ENCODE results near the gene ITPR2. TPM values are rescaled to one million over a fixed set of nuclear protein-coding genes. Genes with fewer than 3 reads are reported as not detected.

The ITPR2 gene
- total RNA-seq, 1 experiment from 2014 or later: 14.3 TPM

DNA sequence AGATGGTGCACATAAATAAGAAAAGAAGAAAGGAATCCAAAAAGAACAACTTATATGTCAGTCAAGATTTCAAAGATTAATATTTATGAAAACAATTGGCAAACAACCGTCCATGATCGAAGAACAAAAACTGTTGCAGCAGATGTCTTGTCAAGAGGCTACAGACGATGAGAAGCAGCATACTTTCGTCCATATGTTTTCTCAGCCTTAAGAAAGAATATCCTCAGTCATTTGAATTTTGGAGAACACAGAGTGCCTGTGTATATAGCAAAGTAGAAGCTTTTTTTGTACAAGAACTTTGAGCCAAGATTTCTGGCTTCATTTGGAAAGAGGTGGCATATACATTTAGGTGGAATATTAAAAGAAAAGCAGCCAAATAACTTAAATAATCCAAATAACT lies 297.2 kb downstream of the ITPR2 start:
- no peak overlapping the region for H3K27ac Mint-ChIP-seq (ENCODE audit: low read depth, unreplicated experiment)
- BruUV-seq (replicated peaks): no TSS peak
- H3K27me3 Mint-ChIP-seq (ENCODE audit: insufficient read depth, unreplicated experiment): no peaks in the 10 kb centered on the region
- H3K36me3 Mint-ChIP-seq (ENCODE audit: insufficient read depth, unreplicated experiment): no peaks in the 10 kb centered on the region
- TF ChIP-seq, protein P1, sequence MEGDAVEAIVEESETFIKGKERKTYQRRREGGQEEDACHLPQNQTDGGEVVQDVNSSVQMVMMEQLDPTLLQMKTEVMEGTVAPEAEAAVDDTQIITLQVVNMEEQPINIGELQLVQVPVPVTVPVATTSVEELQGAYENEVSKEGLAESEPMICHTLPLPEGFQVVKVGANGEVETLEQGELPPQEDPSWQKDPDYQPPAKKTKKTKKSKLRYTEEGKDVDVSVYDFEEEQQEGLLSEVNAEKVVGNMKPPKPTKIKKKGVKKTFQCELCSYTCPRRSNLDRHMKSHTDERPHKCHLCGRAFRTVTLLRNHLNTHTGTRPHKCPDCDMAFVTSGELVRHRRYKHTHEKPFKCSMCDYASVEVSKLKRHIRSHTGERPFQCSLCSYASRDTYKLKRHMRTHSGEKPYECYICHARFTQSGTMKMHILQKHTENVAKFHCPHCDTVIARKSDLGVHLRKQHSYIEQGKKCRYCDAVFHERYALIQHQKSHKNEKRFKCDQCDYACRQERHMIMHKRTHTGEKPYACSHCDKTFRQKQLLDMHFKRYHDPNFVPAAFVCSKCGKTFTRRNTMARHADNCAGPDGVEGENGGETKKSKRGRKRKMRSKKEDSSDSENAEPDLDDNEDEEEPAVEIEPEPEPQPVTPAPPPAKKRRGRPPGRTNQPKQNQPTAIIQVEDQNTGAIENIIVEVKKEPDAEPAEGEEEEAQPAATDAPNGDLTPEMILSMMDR (IDR thresholded peaks at IDR 0.05; ENCODE audit: unreplicated experiment): no peak
- H3K4me3 Mint-ChIP-seq (ENCODE audit: unreplicated experiment): no peak overlapping the region
- H3K4me1 Mint-ChIP-seq (ENCODE audit: insufficient read depth, unreplicated experiment): no peaks in the 10 kb centered on the region
- no peaks in the 10 kb centered on the region for H3K9me3 Mint-ChIP-seq (ENCODE audit: unreplicated experiment)
- ChIA-PET CTCF (interaction anchor here (1.2 kb wide), 1 partner anchor 134 kb away, joined by 4 read pairs; no protein-coding TSS in a partner anchor), POLR2A (interaction anchor here (0.7 to 0.9 kb wide), 4 partner anchors 12 to 481 kb away, joined by 3 to 4 read pairs (median 3); no protein-coding TSS in a partner anchor)
- DNase-seq (ENCODE audit: unreplicated experiment): no peak
- intact Hi-C loops (cut with micrococcal nuclease): no loop called here

DNA sequence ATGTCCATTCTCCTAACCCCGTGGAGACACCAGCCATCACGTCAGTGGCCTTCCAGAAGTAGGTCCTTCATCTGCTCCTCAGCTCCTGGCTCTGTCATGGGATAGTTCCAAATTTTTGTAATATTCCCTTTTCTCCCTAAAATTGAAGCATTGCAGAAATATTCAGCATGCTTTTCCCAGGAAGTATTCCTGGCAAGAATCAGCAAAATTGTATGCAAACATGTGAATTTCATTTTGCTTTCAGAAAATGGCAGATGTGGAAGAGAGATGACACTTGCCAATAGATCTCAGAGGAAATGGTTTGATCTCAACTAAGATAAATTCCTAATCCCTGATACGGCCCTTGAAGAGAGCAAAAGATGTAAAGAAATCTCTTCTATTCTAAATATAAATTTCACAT lies 298.9 kb downstream of the ITPR2 start:
- ChIA-PET POLR2A (no interaction called here), CTCF (no interaction called here)
- TF ChIP-seq, protein P1 (IDR thresholded peaks at IDR 0.05; ENCODE audit: unreplicated experiment): no peak
- intact Hi-C loops (cut with micrococcal nuclease): no loop called here
- Mint-ChIP-seq H3K9me3 (ENCODE audit: unreplicated experiment) (no peaks in the 10 kb centered on the region), H3K27me3 (ENCODE audit: insufficient read depth, unreplicated experiment) (no peaks in the 10 kb centered on the region), H3K4me1 (ENCODE audit: insufficient read depth, unreplicated experiment) (no peaks in the 10 kb centered on the region), H3K36me3 (ENCODE audit: insufficient read depth, unreplicated experiment) (no peaks in the 10 kb centered on the region), H3K27ac (ENCODE audit: low read depth, unreplicated experiment) (no peak overlapping the region), H3K4me3 (ENCODE audit: unreplicated experiment) (no peak overlapping the region)
- no TSS peak for BruUV-seq (replicated peaks)
- DNase-seq (ENCODE audit: unreplicated experiment): no peak

DNA sequence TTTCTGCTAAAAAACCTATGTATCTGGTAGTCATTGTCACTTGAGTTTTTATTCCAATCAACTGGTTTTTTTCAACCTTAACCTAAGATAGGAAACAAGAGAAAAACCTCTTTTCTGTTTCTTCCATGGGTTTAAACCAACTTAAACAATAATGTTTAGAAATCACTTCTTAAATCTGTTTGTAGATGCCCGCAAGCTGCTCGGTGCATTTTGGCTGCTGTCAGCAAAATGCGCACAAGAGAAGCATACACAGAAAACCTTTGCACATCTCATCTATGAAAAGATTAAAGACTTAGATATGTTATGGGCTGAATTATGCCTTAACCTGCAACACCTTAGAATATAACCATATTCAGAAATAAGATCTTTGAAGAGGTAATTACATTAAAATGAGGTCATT lies 299.8 kb downstream of the ITPR2 start:
- H3K4me3 Mint-ChIP-seq (ENCODE audit: unreplicated experiment): no peak overlapping the region
- BruUV-seq (replicated peaks): no TSS peak
- ChIA-PET CTCF (interaction anchor here (0.7 kb wide), 1 partner anchor 438 kb away, joined by 3 read pairs; no protein-coding TSS in a partner anchor), POLR2A (interaction anchor here (0.7 kb wide), 1 partner anchor 38 kb away, joined by 3 read pairs; no protein-coding TSS in a partner anchor)
- intact Hi-C loops (cut with micrococcal nuclease): no loop called here
- no peaks in the 10 kb centered on the region for H3K4me1 Mint-ChIP-seq (ENCODE audit: insufficient read depth, unreplicated experiment)
- no peak overlapping the region for H3K27ac Mint-ChIP-seq (ENCODE audit: low read depth, unreplicated experiment)
- no peak for DNase-seq (ENCODE audit: unreplicated experiment)
- no peaks in the 10 kb centered on the region for H3K27me3 Mint-ChIP-seq (ENCODE audit: insufficient read depth, unreplicated experiment)
- H3K9me3 Mint-ChIP-seq (ENCODE audit: unreplicated experiment): no peaks in the 10 kb centered on the region
- TF ChIP-seq, protein P1 (IDR thresholded peaks at IDR 0.05; ENCODE audit: unreplicated experiment): no peak
- H3K36me3 Mint-ChIP-seq (ENCODE audit: insufficient read depth, unreplicated experiment): no peaks in the 10 kb centered on the region

DNA sequence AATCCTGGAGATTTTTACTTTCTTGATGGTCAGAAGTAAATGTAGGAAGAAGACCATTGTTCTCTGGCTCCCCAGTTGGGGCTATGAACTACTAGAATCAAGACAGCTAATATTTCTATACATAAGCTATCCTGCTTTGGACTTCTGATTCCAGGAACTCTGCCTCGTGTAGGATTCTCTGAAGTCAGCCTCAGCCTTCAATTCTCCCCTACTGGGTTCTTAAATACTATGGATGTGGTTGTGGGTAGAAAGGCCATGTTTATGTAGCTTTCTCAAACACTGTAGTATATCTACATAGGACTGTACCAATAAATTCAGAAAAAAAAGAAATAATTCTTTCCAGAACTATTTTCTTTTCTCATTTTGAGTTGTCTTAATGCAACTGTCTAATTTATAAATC lies 302.5 kb downstream of the ITPR2 start:
- TF ChIP-seq, protein P1 (IDR thresholded peaks at IDR 0.05; ENCODE audit: unreplicated experiment): no peak
- no peak for DNase-seq (ENCODE audit: unreplicated experiment)
- H3K9me3 Mint-ChIP-seq (ENCODE audit: unreplicated experiment): peaks cover 13% of the 10 kb centered on the region
- H3K27me3 Mint-ChIP-seq (ENCODE audit: insufficient read depth, unreplicated experiment): no peaks in the 10 kb centered on the region
- H3K36me3 Mint-ChIP-seq (ENCODE audit: insufficient read depth, unreplicated experiment): peaks cover 5% of the 10 kb centered on the region
- POLR2A ChIA-PET: interaction anchor here (1.3 kb wide), 1 partner anchor 26 kb away, joined by 3 read pairs; no protein-coding TSS in a partner anchor
- H3K4me1 Mint-ChIP-seq (ENCODE audit: insufficient read depth, unreplicated experiment): no peaks in the 10 kb centered on the region
- H3K27ac Mint-ChIP-seq (ENCODE audit: low read depth, unreplicated experiment): no peak overlapping the region
- no TSS peak for BruUV-seq (replicated peaks)
- CTCF ChIA-PET: no interaction called here
- H3K4me3 Mint-ChIP-seq (ENCODE audit: unreplicated experiment): no peak overlapping the region
- intact Hi-C loops (cut with micrococcal nuclease): no loop called here
